GM21723 (cell line): ENCODE measurements around the gene CPXM1.

Experiments
- ATAC-seq: cut with Tn5 transposase; IDR thresholded peaks from one replicate; pipeline ENCODE4 v1.9.1; 2021; ENCODE audit warnings: mild to moderate bottlenecking, moderate library complexity; ENCODE audit not compliant: unreplicated experiment

Gene CPXM1

DNA sequence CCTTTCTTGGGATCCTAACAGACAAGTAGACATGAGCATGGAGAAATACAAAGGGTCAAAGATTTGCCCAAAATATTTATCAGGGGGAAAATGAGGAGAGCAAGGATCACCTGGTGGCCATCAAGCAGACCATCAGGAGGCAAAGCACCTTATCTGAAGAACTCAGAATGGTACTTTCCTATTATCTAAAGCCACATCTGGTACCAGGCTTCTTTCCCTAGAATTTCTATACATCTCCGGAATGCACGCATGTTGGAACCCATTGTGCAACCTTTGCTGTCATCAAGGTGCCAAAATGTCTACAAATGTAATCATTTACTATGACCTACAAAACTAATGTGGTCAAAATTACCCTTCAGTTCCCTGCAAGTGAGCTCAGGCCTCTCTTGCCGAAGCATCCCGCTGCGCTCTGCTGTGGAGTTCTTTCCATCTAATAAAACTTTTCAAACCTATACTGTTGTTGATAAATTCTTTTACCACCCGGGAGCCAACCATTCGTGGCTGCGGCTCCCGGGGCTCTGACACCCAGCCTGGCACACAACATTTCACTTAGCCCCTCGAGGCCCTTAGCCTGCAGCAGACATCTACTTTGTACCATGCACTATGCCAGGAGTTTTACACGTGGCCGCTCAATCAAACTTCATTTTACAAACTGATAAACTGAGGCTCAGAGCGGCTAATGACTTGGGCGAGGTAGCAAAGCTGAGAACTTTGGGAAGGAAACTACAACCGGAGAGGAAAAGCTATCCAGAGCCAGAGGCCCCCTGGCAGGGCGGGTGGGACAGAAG lies 3.8 kb upstream of the CPXM1 start:
- ATAC-seq: no peak

- ATAC-seq: no peak
These were observed 880 bp upstream of the CPXM1 start for GRCh38 chr20:2801286-2801728.

DNA sequence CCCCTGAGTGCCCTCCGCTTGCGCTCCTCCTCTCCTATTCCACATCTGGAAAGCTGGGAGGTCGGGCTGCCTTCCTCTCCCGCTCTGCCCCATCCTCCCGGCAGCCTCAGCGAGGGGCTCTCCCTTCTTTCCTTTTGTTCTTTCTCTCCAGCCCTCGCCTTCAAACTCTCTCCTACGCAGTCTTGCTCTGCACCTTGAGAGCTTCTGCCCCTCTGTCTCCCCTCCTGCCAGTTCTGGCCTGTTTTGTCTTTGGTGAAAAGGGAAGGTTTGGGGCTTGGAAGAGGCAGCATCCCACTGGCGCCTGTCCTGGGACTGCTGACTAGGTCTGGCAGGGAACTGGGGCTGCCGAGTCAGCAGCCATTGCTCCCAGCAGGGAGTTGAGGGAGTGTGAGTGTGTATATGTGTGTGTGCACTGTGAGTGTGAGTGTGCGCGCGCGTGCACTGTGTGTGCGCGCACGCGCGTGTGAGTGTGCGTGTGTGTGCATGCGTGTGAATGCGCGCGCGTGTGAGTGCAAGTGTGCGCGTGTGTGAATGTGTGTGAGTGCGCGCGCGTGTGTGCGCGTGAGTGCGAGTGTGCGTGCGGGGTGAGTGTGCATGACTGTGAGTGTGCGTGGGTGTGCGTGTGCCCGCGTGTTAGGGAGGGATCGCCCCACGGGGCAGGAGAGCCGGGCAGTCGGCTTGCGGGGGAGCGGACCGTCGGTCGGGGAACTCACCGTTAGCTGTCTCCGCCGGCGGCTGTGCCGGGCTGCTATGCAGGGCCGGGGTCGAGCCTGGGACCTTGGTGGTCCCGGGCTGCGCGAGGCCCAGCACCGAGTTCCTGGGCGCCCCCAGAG lies 523 bp downstream of the CPXM1 start:
- no peak for ATAC-seq

DNA sequence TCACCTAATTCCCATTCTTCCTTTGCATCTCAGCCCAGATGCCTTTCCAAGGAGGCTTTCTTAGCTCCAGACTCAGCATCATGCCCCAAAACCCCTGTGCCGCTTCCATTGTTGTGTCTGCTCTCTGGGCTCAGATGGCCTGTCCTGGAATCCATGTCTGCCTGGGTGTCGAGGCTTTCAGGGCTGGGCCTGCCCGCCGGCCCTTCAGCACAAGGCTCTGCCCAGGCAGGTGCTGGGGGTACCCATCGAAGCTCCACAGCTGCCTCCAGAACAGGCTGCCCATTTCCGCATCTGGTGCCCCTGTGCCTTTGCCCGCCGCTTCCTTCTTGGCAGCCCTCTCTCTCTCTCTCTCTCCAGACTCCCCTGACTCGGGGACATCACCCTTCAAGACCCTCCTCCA lies 1.2 kb downstream of the CPXM1 start:
- no peak for ATAC-seq

GRCh38 chr20:2798814-2799213 lies 1.6 kb downstream of the CPXM1 start:
- ATAC-seq: no peak

DNA sequence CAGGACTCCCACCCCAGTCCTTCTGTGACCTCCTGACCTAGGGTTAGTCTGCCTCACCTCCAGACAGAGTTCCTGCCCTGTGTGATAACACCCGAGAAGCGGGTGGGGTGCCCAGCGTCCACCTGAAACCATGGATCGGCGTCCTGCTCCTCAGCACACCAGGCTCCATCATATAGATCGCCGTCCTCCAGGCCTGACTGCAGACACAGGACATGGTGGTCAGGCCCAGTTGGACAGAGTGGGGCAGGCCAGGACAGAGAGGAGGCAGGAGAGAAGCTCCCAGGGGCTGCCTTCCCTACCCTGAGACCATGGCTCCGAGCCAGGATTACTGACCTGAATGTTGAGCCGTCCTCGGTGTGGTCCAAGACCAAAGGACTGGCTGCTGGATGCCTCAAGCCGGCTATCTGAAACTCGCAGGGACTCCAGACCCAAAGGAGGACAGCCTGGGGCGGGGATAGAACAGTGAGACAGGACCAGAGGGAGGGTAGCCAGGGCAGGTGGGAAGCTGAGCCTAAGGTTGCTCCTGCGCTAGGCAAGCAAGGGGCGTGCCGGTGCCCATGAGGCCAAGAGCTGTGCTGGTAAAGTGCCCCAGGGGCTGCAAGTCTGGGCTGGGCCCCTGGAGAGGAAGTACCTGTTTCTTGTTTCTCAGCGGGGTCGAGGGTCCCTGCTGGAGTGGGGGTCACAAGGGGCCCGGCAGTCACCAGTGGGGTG lies 2.2 kb downstream of the CPXM1 start:
- ATAC-seq: no peak

DNA sequence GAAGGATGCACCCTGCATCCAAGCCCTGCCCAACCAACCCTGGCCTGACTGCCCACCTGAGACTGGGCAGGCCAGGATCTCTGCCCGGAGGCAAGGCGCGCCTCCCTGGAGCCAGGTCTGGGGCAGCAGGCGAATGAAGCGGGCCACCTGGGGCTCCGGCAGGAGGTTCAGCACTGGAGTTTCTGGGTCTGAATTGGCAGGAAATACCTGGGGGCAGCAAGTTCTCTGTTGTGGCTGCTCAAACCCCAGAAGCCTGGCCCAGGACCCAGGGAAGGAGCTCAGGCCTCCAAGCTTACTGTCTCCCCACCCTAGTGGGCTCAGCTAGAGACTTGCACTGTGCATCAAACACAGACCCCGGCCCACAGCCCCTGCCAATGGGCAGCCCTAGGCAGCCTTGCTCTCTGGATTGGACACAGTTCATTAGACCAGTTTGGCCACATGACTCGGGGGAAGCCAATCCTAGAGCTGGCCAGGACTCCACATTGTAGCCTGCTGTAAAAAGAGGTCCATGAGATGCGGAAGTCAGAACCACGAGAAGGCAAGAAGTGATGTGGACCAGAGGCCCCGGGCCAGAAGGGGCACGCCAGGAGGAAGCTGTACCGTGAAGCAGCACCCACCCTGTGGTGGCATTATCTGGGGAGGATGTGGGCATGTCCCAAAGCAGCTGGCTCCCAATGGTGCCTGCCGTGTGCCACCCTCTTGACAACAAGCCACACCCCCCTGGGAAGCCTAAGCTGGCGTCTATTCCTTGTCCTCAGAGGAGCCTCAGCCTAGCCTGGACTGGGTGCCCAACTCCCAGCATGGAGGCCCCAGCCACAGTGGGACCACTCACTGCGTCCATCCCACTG lies 3.1 kb downstream of the CPXM1 start:
- ATAC-seq: no peak

DNA sequence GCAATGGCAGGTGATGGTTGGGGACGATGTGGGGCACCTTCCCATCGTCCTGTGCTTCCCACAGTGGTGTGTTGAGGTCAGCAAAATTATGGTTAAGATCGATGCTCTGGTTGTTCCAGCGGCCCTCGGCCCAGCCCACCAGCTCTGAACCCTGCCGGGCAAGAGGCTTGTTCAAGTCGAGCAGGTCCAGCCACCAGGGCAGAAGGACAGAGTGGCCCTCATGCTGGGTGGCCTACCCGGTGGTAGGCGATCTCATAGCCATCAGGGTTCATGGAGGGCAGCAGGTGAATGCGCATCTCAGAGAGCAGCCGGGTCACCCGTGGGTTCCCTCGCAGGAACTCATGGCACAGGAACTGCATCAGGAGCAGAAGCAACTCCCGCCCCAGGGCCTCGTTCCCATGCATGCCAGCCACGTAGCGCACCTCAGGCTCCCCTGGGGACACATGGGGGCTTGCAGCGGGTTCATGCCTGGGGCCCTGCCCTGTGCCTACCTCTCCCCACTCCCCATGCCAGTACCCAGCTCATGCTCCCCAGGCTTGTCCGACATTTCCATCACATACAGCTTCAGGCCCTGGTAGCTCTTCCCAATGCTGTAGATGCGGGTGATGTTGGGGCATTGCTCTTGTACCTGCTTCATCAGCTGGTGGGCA lies 4.3 kb downstream of the CPXM1 start:
- no peak for ATAC-seq

DNA sequence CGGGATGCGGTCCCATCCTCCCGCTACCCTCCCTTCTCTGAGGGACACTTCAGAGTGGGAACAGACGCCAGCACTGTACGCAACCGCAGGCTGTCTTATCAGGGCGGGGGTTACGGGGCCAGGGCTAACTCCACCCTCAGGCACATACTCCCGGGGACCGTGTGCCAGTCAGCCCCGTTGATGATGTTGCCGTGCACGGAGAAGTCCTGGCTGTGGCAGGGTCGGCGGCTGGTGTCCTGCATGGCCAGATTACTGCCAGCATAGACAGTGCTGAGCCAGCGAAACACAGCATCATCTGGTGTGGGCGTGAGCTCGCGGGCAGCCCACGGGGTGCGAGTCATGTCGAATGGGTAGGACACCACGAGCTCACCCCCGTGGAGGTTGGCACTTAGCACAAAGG lies 5.0 kb downstream of the CPXM1 start:
- ATAC-seq: no peak

GRCh38 chr20:2794866-2795447 lies 5.5 kb downstream of the CPXM1 start:
- ATAC-seq: no peak

GRCh38 chr20:2794202-2794748 lies 6.2 kb downstream of the CPXM1 start:
- no peak for ATAC-seq

- no peak for ATAC-seq
These were observed 7.0 kb downstream of the CPXM1 start for GRCh38 chr20:2793471-2793870.

- ATAC-seq: no peak
These were observed 16.4 kb downstream of the CPXM1 start for GRCh38 chr20:2783908-2784566.

GRCh38 chr20:2780948-2781347 lies 19.5 kb downstream of the CPXM1 start:
- ATAC-seq: no peak

GRCh38 chr20:2778602-2779321 lies 21.7 kb downstream of the CPXM1 start:
- ATAC-seq: no peak

DNA sequence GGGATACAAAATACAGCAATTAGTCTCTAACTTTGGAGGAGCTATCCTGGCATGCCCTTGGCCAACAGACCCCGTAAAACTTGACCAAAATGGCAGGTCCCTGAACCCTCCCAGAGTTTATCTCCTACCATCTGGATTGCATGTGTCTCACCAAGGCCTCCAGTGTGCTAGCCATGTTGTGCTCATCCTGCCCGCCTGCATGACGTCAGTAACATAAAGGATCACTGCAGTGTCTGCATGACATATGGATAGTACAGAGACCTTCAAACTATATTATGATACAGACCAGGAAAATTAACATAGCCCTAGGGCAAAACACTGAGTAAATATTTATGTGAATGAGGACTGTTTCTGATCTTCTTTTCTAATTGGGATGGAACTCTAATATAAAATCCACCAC lies 25.3 kb downstream of the CPXM1 start:
- no peak for ATAC-seq

- no peak for ATAC-seq
These were observed 26.6 kb downstream of the CPXM1 start for GRCh38 chr20:2773812-2774211.

DNA sequence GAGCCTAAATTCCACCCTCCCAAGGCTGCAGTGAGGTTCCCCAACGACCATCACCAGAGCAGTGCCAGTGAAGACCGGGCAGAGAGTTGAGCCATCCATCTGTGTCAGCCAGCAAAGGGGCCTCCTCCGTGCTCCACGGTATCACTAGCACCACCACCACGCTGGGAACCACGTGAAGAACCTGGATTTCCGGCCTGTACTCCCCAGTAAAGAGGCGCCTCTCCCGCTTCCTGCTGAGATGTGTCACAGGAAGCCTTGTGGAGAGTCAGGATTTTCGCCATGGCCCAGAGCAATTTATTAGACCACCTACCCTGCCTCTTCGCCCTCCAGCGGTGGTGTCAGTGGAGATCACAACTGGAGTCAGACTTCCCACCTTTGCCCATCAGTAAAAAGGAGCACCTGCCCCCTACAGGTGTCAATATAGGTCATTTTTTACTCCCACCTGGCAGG lies 28.8 kb downstream of the CPXM1 start:
- no peak for ATAC-seq
